ENCODE measurements around the gene RRP1. TPM values are rescaled to one million over a fixed set of nuclear protein-coding genes. Genes with fewer than 3 reads are reported as not detected.
A peak's percentile ranks its signal among the peaks of the same experiment; 100 is the strongest.

Gene RRP1
- total and polyA plus RNA-seq, 9 of the 15 experiments (the other 6 are each of a cell fraction or from before 2014, with no cell fraction given), result 0.89 to 105 (median 51.6) TPM

- TF ChIP-seq TFAP4 (CRISPR knock-in tag; IDR thresholded peaks at IDR 0.05; ENCODE audit: borderline replicate concordance) (no peak), SNRNP70 (optimal IDR thresholded peaks at IDR 0.05; ENCODE audit: low read depth, low read length) (no peak), ZNF143 (CRISPR knock-in tag; IDR thresholded peaks at IDR 0.05) (no peak), E2F6 (IDR thresholded peaks at IDR 0.05; ENCODE audit: borderline replicate concordance in 1 of 2, extremely low read depth in 1 of 2, insufficient read depth in 1 of 2, insufficient read length in 1 of 2, low read depth in 1 of 2, low read length in 1 of 2, poor library complexity in 1 of 2, severe bottlenecking in 1 of 2) (no peak), ZNF165 (CRISPR knock-in tag; IDR thresholded peaks at IDR 0.05; ENCODE audit: borderline replicate concordance) (no peak), MEF2A (IDR thresholded peaks at IDR 0.05; ENCODE audit: control insufficient read depth, low read depth, low read length) (no peak), ZBTB33 (CRISPR knock-in tag; IDR thresholded peaks at IDR 0.05) (peak; percentile 41; the same call in 1 of the 2 replicates)
These were observed 31.8 kb upstream of the RRP1 start (continued) for GRCh38 chr21:43757601-43758000.

Measured in K562 (cell line).